NCI-H1417 treated with DMSO at 0.1 percent for 48 hours (cell line): ENCODE data around the gene GANC.

Experiments used
- DNase-seq: peaks from one replicate; lab custom pipeline; 2025; lab: John Stamatoyannopoulos, UW

GANC gene

GRCh38 chr15:42348083-42348482, 75.1 kb downstream of the GANC start:
- DNase-seq, result no peak

- DNase-seq, result no peak
Measured at GRCh38 chr15:42349186-42349585, 76.2 kb downstream of the GANC start.

- no peak for DNase-seq
Measured at GRCh38 chr15:42352401-42352800, 79.4 kb downstream of the GANC start.

- DNase-seq, result no peak
Measured at GRCh38 chr15:42353061-42353460, 80.1 kb downstream of the GANC start.

- DNase-seq, result no peak
Measured at GRCh38 chr15:42354824-42355223, 81.8 kb downstream of the GANC start.

GRCh38 chr15:42355291-42355690, 82.3 kb downstream of the GANC start:
- no peak for DNase-seq

GRCh38 chr15:42356851-42357250, 83.8 kb downstream of the GANC start:
- DNase-seq, result no peak

GRCh38 chr15:42358141-42358540, 85.1 kb downstream of the GANC start:
- no peak for DNase-seq

GRCh38 chr15:42359249-42359648, 86.2 kb downstream of the GANC start, which contains the start of gene CAPN3:
Gene CAPN3, plus strand, starts transcription at chr15:42359501. Its CDS starts 305 bp downstream, at chr15:42359806.
- DNase-seq, result no peak

- no peak for DNase-seq
Measured at GRCh38 chr15:42359985-42360384, 87.0 kb downstream of the GANC start.

- no peak for DNase-seq
Measured at GRCh38 chr15:42360535-42361112, 87.6 kb downstream of the GANC start.

- DNase-seq, result no peak
Measured at GRCh38 chr15:42363487-42363886, 90.5 kb downstream of the GANC start.

- no peak for DNase-seq
Measured at GRCh38 chr15:42363942-42364341, 90.9 kb downstream of the GANC start.

- no peak for DNase-seq
Measured at GRCh38 chr15:42364529-42364928, 91.5 kb downstream of the GANC start.

GRCh38 chr15:42365921-42366550, 93.0 kb downstream of the GANC start:
- DNase-seq, result no peak

- no peak for DNase-seq
Measured at GRCh38 chr15:42367041-42367440, 94.0 kb downstream of the GANC start.

GRCh38 chr15:42368096-42368495, 95.1 kb downstream of the GANC start:
- DNase-seq, result no peak

- no peak for DNase-seq
Measured at GRCh38 chr15:42371096-42371495, 98.1 kb downstream of the GANC start.

- DNase-seq, result no peak
Measured at GRCh38 chr15:42373274-42373673, 100.3 kb downstream of the GANC start.

GRCh38 chr15:42373936-42374335, 100.9 kb downstream of the GANC start:
- DNase-seq, result no peak

- no peak for DNase-seq
Measured at GRCh38 chr15:42374810-42375209, 101.8 kb downstream of the GANC start.

- DNase-seq, result no peak
Measured at GRCh38 chr15:42375252-42375651, 102.3 kb downstream of the GANC start.

- DNase-seq, result no peak
Measured at GRCh38 chr15:42375941-42376340, 102.9 kb downstream of the GANC start.

- no peak for DNase-seq
Measured at GRCh38 chr15:42378011-42378410, 105.0 kb downstream of the GANC start.
